K562 (cell line): Measurements from ENCODE around the gene HNRNPF. TPM values are rescaled to one million over a fixed set of nuclear protein-coding genes. Genes with fewer than 3 reads are reported as not detected.

Experiments
- BACH1 ChIP-seq: fragments of 200-800 bp; sonication (Bioruptor generic); IDR thresholded peaks from 2 replicates; pipeline ENCODE4 v1.6.1; 2016; ENCODE audit warnings: missing genetic modification characterization, missing compliant biosample characterization
- BRD4 ChIP-seq: fragments of 200-600 bp; sonication (generic); IDR thresholded peaks from 2 replicates; pipeline ENCODE4 v1.6.1; 2017; ENCODE audit warnings: inconsistent platforms
- DACH1 ChIP-seq: fragments of 450-650 bp; IDR thresholded peaks from 2 replicates; pipeline ENCODE4 v1.6.1; 2018; ENCODE audit not compliant: partially characterized antibody
- MIER1 ChIP-seq: fragments of 450-650 bp; IDR thresholded peaks from 2 replicates; pipeline ENCODE4 v1.6.1; 2016; ENCODE audit warnings: antibody characterized with exemption, mild to moderate bottlenecking, low read depth
- PHF20 ChIP-seq: fragments of 450-650 bp; IDR thresholded peaks from 2 replicates; pipeline ENCODE4 v1.6.1; 2018; ENCODE audit not compliant: partially characterized antibody
- POLR3G ChIP-seq: IDR thresholded peaks from 2 replicates; pipeline ENCODE4 v1.6.1; 2011; ENCODE audit not compliant: insufficient read length, insufficient replicate concordance; ENCODE audit errors: extremely low read depth
- YY1 ChIP-seq, 3 experiments: IDR thresholded peaks; 2 replicates each; pipeline ENCODE4 v1.6.1; 2011; ENCODE audit warnings: low read length in 2 of 3, mild to moderate bottlenecking in 2 of 3, moderate library complexity in 2 of 3, borderline replicate concordance in 1 of 3, control low read depth in 1 of 3, low read depth in 1 of 3; ENCODE audit not compliant: insufficient read depth in 3 of 3, insufficient replicate concordance in 2 of 3, control insufficient read depth in 1 of 3, insufficient read length in 1 of 3; ENCODE audit errors: extremely low read depth in 1 of 3
- ZNF212 ChIP-seq: fragments of 450-650 bp; formaldehyde crosslinking; IDR thresholded peaks from 2 replicates; pipeline ENCODE4 v1.4.0; 2020; ENCODE audit warnings: mild to moderate bottlenecking
- ZNF347 ChIP-seq: fragments of 450-650 bp; formaldehyde crosslinking; IDR thresholded peaks from 2 replicates; pipeline ENCODE4 v1.4.0; 2020; ENCODE audit warnings: low read depth, mild to moderate bottlenecking, moderate library complexity
- ZNF445 ChIP-seq: fragments of 250-450 bp; sonication (Bioruptor Pico); IDR thresholded peaks from 2 replicates; pipeline ENCODE4 v1.4.0; 2020; ENCODE audit warnings: low read depth, mild to moderate bottlenecking, moderate library complexity
- polyA plus RNA-seq, 8 experiments: library from polyadenylated mRNA; depleted of rRNA in 4 of 8; stranded (reverse) in 5 of 8; unstranded in 3 of 8; fragments of >200 nt; fragmentation: Nextera tagmentation in 2 of 8; fragmentation: Illumina TruSeq in 1 of 8; extraction: Ambion mirVana in 2 of 8; extraction: Trizol in 1 of 8; gene quantifications; 2 replicates each; pipeline versions ENCODE4 v1.2.1 to v1.2.3, GENCODE V29; 2011 to 2014; ENCODE audit warnings: inconsistent platforms in 1 of 8, missing spikeins in 1 of 8
- total RNA-seq, 7 experiments: library from RNA; depleted of rRNA in 6 of 7; stranded (reverse); fragments of >200 nt in 6 of 7; fragmentation: Illumina TruSeq in 2 of 7; extraction: Trizol in 2 of 7; gene quantifications; 2 replicates each; pipeline versions ENCODE4 v1.2.1 to v1.2.3, GENCODE V29; 2011 to 2021; ENCODE audit warnings: low replicate concordance in 1 of 7
- TF ChIP-seq, protein P1 (sequence below), 2 experiments: fragments of 450-650 bp; IDR thresholded peaks; 2 replicates each; pipeline ENCODE4 v1.6.1; 2016
- TF ChIP-seq, protein P2 (sequence below): sonication (generic); formaldehyde crosslinking; IDR thresholded peaks from 2 replicates; pipeline ENCODE4 v1.8.1; 2022; ENCODE audit warnings: missing genetic modification reagents
- TF ChIP-seq, protein P3 (sequence below), 2 experiments: IDR thresholded peaks; 2 replicates each; pipeline ENCODE4 v1.6.1; 2011; ENCODE audit warnings: borderline replicate concordance in 1 of 2, control low read depth in 1 of 2, low read depth in 1 of 2, low read length in 1 of 2, mild to moderate bottlenecking in 1 of 2, mixed read lengths in 1 of 2, moderate library complexity in 1 of 2; ENCODE audit not compliant: insufficient read depth in 1 of 2, insufficient read length in 1 of 2, poor library complexity in 1 of 2, severe bottlenecking in 1 of 2; ENCODE audit errors: extremely low read depth in 1 of 2
- TF ChIP-seq, protein P4 (sequence below): fragments of 450-650 bp; formaldehyde crosslinking; IDR thresholded peaks from 2 replicates; pipeline ENCODE4 v1.4.0; 2020; ENCODE audit warnings: mild to moderate bottlenecking
- TF ChIP-seq, protein P5 (sequence below): sonication (generic); formaldehyde crosslinking; IDR thresholded peaks from 2 replicates; pipeline ENCODE4 v1.8.1; 2023; ENCODE audit warnings: mild to moderate bottlenecking, missing genetic modification reagents
- TF ChIP-seq, protein P6 (sequence below), 2 experiments: fragments of 450-650 bp in 1 of 2; sonication (generic) in 1 of 2; formaldehyde crosslinking in 1 of 2; IDR thresholded peaks in 1 of 2; conservative IDR thresholded peaks in 1 of 2; 2 replicates each; pipeline versions ENCODE4 v1.6.1 to v1.8.1; 2016 to 2023; ENCODE audit warnings: mild to moderate bottlenecking in 2 of 2, moderate library complexity in 2 of 2, inconsistent platforms in 1 of 2, missing genetic modification reagents in 1 of 2

The HNRNPF gene
- total and polyA plus RNA-seq, 9 of the 15 experiments (the other 6 are each of a cell fraction or from before 2014, with no cell fraction given), result 192 to 489 (median 416) TPM

DNA sequence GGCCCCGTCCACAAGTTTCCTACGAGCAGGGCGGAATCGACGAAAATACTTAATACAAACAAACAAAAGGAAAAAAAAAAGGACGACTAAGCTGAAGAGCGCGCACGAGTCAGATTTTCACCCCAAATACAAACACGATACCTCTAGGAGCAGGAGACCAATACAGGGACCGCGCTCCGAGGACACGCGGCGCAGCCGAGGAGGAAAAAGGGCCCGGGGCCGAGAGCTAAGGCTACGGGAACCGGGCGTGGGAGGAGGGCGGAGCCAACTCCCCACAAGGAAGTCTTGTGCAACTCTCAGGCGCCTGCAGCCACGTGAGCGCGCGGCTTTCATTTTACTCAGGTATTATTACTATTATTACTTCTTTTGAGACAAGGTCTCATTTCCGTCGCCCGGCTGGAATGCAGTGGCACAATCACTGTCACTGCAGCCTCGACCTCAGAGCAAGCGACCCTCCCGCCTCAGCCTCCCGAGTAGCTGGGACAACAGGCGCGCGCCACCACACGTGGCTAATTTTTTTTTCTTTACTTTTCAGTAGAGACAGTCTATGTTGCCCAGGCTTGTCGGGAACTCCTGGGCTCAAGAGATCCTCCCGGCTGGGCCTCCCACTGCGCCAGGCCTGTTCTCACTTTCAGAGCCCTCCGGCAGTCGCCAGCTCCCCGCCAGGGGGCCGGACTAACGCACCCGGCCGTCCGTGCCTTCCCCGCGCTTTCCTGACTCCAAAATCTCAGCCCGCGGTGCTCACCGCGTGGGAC, 1.2 kb downstream of the HNRNPF start (continued):
- TF ChIP-seq, protein P1, sequence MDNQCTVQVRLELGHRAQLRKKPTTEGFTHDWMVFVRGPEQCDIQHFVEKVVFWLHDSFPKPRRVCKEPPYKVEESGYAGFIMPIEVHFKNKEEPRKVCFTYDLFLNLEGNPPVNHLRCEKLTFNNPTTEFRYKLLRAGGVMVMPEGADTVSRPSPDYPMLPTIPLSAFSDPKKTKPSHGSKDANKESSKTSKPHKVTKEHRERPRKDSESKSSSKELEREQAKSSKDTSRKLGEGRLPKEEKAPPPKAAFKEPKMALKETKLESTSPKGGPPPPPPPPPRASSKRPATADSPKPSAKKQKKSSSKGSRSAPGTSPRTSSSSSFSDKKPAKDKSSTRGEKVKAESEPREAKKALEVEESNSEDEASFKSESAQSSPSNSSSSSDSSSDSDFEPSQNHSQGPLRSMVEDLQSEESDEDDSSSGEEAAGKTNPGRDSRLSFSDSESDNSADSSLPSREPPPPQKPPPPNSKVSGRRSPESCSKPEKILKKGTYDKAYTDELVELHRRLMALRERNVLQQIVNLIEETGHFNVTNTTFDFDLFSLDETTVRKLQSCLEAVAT (IDR thresholded peaks at IDR 0.05), result peak; percentile 96 to 97
- TF ChIP-seq BRD4 (peak; percentile 90), ZNF445 (CRISPR knock-in tag) (no peak), YY1 (IDR thresholded peaks at IDR 0.05; ENCODE audit: borderline replicate concordance in 1 of 3, control insufficient read depth in 1 of 3, extremely low read depth in 1 of 3, insufficient read depth in 3 of 3, insufficient read length in 1 of 3, insufficient replicate concordance in 2 of 3, low read depth in 1 of 3, low read length in 2 of 3) (peak in 1 of 3 experiments; percentile 79), ZNF347 (CRISPR knock-in tag) (no peak), MIER1 (no peak), POLR3G (no peak), ZNF212 (CRISPR knock-in tag) (no peak), DACH1 (peak; percentile 65), BACH1 (tag) (no peak), PHF20 (no peak)
- TF ChIP-seq, protein P2, sequence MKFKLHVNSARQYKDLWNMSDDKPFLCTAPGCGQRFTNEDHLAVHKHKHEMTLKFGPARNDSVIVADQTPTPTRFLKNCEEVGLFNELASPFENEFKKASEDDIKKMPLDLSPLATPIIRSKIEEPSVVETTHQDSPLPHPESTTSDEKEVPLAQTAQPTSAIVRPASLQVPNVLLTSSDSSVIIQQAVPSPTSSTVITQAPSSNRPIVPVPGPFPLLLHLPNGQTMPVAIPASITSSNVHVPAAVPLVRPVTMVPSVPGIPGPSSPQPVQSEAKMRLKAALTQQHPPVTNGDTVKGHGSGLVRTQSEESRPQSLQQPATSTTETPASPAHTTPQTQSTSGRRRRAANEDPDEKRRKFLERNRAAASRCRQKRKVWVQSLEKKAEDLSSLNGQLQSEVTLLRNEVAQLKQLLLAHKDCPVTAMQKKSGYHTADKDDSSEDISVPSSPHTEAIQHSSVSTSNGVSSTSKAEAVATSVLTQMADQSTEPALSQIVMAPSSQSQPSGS (CRISPR knock-in tag), result no peak
- TF ChIP-seq, protein P3, sequence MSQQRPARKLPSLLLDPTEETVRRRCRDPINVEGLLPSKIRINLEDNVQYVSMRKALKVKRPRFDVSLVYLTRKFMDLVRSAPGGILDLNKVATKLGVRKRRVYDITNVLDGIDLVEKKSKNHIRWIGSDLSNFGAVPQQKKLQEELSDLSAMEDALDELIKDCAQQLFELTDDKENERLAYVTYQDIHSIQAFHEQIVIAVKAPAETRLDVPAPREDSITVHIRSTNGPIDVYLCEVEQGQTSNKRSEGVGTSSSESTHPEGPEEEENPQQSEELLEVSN (IDR thresholded peaks at IDR 0.05; ENCODE audit: borderline replicate concordance in 1 of 2, extremely low read depth in 1 of 2, insufficient read depth in 1 of 2, insufficient read length in 1 of 2, low read depth in 1 of 2, low read length in 1 of 2, poor library complexity in 1 of 2, severe bottlenecking in 1 of 2), result peak; percentile 90 to 97
- TF ChIP-seq, protein P4, sequence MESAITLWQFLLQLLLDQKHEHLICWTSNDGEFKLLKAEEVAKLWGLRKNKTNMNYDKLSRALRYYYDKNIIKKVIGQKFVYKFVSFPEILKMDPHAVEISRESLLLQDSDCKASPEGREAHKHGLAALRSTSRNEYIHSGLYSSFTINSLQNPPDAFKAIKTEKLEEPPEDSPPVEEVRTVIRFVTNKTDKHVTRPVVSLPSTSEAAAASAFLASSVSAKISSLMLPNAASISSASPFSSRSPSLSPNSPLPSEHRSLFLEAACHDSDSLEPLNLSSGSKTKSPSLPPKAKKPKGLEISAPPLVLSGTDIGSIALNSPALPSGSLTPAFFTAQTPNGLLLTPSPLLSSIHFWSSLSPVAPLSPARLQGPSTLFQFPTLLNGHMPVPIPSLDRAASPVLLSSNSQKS (CRISPR knock-in tag), result no peak
- TF ChIP-seq, protein P5, sequence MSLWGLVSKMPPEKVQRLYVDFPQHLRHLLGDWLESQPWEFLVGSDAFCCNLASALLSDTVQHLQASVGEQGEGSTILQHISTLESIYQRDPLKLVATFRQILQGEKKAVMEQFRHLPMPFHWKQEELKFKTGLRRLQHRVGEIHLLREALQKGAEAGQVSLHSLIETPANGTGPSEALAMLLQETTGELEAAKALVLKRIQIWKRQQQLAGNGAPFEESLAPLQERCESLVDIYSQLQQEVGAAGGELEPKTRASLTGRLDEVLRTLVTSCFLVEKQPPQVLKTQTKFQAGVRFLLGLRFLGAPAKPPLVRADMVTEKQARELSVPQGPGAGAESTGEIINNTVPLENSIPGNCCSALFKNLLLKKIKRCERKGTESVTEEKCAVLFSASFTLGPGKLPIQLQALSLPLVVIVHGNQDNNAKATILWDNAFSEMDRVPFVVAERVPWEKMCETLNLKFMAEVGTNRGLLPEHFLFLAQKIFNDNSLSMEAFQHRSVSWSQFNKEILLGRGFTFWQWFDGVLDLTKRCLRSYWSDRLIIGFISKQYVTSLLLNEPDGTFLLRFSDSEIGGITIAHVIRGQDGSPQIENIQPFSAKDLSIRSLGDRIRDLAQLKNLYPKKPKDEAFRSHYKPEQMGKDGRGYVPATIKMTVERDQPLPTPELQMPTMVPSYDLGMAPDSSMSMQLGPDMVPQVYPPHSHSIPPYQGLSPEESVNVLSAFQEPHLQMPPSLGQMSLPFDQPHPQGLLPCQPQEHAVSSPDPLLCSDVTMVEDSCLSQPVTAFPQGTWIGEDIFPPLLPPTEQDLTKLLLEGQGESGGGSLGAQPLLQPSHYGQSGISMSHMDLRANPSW (CRISPR knock-in tag), result peak; percentile 40; the same call in 1 of the 2 replicates
- TF ChIP-seq, protein P6, sequence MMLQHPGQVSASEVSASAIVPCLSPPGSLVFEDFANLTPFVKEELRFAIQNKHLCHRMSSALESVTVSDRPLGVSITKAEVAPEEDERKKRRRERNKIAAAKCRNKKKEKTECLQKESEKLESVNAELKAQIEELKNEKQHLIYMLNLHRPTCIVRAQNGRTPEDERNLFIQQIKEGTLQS (IDR thresholded peaks at IDR 0.05), result peak; percentile 81
- TF ChIP-seq, protein P6 (CRISPR knock-in tag; conservative IDR thresholded peaks at IDR 0.05), result no peak
